GM18907 (cell line): Measurements from ENCODE around the gene NFS1.
A peak's percentile ranks its signal among the peaks of the same experiment; 100 is the strongest.
"Not testable (repeated sequence)": the region's sequence is repeated elsewhere in the genome, so short reads cannot be mapped to it uniquely, and the experiment has no call there.

Experiments used
- ATAC-seq: cut with Tn5 transposase; IDR thresholded peaks from one replicate; pipeline ENCODE4 v1.9.1; 2021; ENCODE audit warnings: mild to moderate bottlenecking, moderate library complexity; ENCODE audit not compliant: unreplicated experiment

Gene NFS1

GRCh38 chr20:35699127-35699956 lies at the start of gene NFS1, which contains the start of gene ROMO1:
Gene NFS1 (minus strand): TSS chr20:35699352. CDS start chr20:35699288, 64 bp downstream.
Gene ROMO1 (plus strand): TSS chr20:35699405. CDS start chr20:35699633, 228 bp downstream.
- peak; percentile 81 for ATAC-seq

DNA sequence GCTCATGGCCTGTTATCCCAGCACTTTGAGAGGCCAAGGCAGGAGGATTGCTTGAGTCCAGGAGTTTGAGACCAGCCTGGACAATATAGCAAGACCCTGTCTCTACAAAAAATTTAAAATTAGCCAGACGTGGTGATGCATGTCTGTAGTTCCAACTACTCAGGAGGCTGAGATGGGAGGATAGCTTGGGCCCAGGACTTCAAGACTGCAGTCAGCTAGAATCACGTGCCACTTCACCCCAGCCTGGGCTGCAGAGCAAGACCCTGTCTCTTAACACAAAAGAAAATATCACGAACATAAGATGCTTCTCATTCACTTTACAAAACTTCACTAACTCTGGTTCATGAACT lies 45.3 kb upstream of the NFS1 start:
- ATAC-seq, result not testable (repeated sequence)

DNA sequence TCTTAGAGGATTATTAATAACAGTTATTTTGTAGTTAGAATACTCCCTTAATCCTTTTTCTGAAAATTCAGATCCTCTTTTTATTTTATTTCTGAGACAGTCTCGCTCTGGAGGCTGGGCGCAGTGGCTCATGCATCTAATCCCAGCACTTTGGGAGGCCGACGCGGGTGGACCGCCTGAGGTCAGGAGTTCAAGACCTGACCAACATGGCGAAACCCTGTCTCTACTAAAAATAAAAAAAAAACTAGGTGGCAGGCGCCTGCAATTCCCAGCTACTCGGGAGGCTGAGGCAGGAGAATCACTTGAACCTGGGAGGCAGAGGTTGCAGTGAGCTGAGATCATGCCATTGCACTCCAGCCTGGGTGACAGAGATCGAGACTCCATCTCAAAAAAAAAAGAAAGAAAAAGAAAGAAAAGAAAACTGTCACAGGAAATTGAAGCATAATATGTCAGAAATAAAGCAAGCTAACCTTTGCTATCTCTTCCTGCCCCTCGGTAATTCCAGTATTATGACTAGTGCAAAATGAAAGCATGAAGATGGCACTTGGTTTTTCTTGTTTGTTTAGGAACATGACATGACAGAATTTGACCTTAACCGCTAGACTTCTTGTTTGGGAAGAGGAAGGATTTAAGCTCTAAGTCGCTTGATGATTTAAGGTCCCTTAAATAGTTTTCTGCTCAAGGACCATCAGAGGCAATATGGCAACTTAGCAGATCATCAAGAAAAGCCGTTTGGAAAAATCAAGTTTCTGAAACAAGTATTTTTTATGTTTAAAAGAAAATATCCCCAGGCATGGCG lies 44.7 kb upstream of the NFS1 start:
- ATAC-seq, result no peak

- ATAC-seq, result no peak
Measured at GRCh38 chr20:35742741-35743523, 43.8 kb upstream of the NFS1 start.

- ATAC-seq, result peak; percentile 88
Measured at GRCh38 chr20:35741892-35742740, 43.0 kb upstream of the NFS1 start, which contains the start of gene RBM39. Gene RBM39 (minus strand): TSS chr20:35742260. CDS start chr20:35740874, 1,386 bp downstream.

GRCh38 chr20:35739294-35740163 lies 40.4 kb upstream of the NFS1 start:
- no peak for ATAC-seq

DNA sequence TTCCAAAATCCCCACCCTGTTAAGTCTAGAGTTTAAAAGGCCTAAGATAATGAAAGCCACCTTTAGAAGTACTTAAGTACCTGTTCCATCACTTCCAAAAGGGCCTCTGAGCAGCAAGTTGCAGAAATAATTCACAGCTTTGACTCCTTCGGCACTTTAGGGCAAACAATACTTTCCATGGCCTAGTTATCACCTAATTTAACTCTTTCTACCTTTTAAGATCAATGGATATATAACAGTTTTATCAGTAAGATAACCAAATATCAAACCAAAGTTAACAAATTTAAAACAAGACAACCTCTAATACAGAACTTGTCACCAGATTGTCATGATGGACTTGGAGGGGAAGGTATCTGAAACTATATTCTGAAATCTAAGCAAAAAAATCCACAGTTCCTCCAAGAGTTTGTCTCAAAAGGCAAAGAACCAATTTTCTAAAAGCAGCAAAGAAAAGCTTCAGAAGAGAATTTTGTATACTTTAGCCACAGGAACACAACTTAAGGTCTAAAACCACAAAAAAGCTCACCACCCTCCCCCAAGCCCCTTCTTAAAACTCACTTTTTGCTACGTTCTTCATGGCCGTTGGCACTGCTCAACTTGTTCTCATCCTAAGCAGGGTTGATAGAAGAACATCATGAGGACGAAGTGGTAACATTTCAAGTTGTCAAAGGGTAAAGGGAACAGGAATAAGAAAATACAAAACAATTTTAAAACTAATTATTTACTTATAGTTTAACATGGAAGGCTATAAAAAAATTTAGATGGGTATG lies 39.4 kb upstream of the NFS1 start:
- ATAC-seq, result no peak

GRCh38 chr20:35737865-35738333 lies 38.7 kb upstream of the NFS1 start:
- no peak for ATAC-seq

DNA sequence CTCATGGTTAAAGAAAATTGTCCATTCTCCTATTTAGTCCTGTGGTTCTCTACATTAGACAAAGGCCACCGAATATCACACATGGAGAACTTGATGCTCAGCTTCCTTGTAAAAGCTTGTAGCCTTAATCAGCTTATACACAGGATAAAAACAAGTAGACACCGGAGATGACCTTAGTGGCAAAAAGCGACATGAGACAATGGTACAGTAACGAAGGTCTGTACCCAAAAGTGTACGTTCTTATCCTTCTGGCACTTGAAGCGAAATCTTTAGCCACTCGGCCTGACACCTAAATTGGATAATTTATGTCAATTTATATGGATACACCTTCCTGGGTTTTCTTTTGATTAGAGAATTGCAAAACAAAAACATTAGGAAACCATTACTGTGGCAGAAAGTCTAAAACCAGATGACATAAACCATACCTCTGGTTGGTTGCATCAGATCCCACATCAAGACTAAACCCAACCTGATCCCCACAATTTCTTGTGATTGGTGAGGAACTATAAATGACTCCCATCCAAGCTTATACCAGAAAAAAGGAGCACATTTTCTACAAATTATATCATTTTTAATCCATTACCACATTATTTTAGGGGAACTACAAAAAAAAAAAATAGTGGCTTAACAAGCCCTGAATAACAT lies 36.8 kb upstream of the NFS1 start:
- no peak for ATAC-seq

DNA sequence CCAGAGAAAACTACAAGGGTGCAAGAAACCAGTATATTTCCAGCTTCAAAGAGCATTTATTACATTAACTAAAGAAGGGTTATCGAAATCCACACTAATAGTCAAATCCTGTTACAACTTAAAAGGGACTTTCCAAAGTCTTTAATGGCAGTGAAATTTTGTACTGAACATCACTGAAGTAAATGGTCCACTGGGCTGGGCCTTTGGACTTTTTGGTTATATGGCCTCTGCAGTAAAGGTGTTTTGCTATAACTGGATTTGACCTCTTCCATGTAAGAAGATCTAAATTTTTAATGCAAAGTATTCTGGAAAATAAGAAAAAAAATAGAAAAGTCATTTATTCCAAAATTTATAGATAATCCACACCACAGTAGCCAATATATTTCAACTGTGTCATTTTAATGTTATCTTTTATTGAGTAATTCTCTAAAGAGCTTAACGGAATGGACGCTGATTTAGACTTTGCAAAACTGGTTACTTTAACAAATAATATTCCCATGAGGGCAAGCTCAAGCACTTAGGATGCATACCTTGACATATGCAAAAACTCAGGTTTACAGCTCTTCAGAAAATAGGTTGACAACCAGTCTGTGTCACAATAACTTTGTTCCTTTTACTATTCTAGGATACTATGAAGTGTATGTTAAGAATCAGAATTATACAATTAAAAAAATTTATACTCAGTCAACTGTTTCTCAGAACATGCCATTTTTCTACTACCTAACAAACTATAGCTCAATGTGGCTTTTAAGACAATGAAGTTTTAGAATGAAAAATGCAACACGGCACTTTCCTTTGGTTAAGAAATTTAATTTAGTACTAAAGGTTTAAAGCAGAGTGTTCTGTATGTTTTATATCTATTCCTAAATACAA lies 35.9 kb upstream of the NFS1 start:
- no peak for ATAC-seq

GRCh38 chr20:35734374-35734773 lies 35.2 kb upstream of the NFS1 start:
- no peak for ATAC-seq

DNA sequence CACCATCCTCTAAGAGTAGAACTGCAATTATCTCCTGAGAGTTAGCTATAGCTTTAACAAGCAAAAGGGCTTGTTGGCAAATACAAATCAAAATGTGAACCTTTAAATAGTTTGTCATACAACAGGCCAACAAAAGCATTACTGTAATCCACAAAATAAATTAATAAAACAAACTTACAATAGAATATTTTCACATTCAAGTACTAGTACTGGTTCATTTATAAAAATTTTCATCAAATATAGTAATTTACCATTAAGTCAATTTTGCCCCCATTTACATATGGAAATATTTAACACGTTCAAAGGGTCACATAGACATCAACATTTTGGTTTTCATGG lies 33.5 kb upstream of the NFS1 start:
- ATAC-seq, result no peak

GRCh38 chr20:35731862-35732643 lies 32.9 kb upstream of the NFS1 start:
- no peak for ATAC-seq

DNA sequence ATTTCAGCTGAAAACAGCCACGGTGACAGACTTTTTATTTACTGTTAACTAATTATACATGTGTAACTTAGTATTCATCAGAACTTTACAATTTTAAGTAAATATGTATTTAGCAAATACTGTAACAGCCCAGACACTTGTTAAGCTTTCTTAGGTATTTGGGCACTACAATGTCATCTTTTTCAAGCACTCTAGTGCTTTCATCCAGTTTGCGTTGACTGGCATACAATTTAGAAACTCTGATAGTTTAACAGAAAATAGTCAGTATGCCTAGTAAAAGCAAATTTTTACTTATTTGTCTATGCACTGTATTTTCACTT lies 32.3 kb upstream of the NFS1 start:
- no peak for ATAC-seq

- ATAC-seq, result no peak
Measured at GRCh38 chr20:35730583-35731468, 31.7 kb upstream of the NFS1 start.
